Bronchial epithelial cell (primary cell): ENCODE results near the gene DYNC1LI2. TPM values are rescaled to one million over a fixed set of nuclear protein-coding genes. Genes with fewer than 3 reads are reported as not detected.

Source experiments
- DNase-seq: peaks from one replicate; pipeline ENCODE4 v3.0.0-alpha.2; 2010; ENCODE audit warnings: low read depth
- FAIRE-seq: peaks from 2 replicates; lab custom pipeline; 2011; peaks lifted over from hg19 to GRCh38; lab: Jason Lieb, UNC
- H3K27me3 ChIP-seq: 2 replicates; pipeline ENCODE4 v1.5.1; 2011; ENCODE audit warnings: low read length; ENCODE audit not compliant: control insufficient read depth, insufficient read depth
- H3K36me3 ChIP-seq: 2 replicates; pipeline ENCODE4 v1.5.1; 2011; ENCODE audit warnings: low read length; ENCODE audit not compliant: control insufficient read depth, insufficient read depth
- H3K4me3 ChIP-seq: 2 replicates; pipeline ENCODE4 v1.5.1; 2011; ENCODE audit warnings: mild to moderate bottlenecking, low read depth, low read length, control low read depth
- total RNA-seq: library from RNA; depleted of rRNA; stranded (reverse); fragments of >200 nt; gene quantifications from 2 replicates; pipeline ENCODE4 v1.2.1, GENCODE V29; 2014
- TF ChIP-seq, protein P1 (sequence below): IDR thresholded peaks from 2 replicates; pipeline ENCODE4 v1.5.1; 2011; ENCODE audit warnings: mild to moderate bottlenecking, moderate library complexity, low read length, control low read depth, inconsistent platforms; ENCODE audit not compliant: insufficient read depth, severe bottlenecking

The DYNC1LI2 gene
- total RNA-seq, 1 donor from 2014 or later, result 138 TPM

DNA sequence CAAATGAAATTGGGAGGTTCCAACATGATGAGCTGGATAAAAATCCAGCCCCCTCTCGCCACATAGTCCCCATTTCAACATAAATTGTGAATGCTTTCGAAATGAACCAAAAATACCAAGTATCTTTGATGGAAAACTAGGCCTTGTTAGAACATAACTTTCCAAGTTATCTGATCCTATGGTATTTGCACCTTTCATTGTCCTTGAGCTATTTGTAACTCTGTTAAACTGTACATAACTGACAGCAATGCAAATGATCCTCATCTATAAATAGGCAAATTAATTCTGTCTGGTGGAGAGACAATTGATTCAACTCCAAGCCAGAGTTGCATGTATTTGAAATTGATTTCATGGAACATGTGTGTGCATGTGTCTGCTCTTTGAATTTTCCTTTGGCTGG is 73.1 kb downstream of the DYNC1LI2 start:
- Histone ChIP-seq H3K4me3 (no peak overlapping the region), H3K27me3 (no peaks in the 10 kb centered on the region), H3K36me3 (peaks cover 1% of the 10 kb centered on the region)
- TF ChIP-seq, protein P1, sequence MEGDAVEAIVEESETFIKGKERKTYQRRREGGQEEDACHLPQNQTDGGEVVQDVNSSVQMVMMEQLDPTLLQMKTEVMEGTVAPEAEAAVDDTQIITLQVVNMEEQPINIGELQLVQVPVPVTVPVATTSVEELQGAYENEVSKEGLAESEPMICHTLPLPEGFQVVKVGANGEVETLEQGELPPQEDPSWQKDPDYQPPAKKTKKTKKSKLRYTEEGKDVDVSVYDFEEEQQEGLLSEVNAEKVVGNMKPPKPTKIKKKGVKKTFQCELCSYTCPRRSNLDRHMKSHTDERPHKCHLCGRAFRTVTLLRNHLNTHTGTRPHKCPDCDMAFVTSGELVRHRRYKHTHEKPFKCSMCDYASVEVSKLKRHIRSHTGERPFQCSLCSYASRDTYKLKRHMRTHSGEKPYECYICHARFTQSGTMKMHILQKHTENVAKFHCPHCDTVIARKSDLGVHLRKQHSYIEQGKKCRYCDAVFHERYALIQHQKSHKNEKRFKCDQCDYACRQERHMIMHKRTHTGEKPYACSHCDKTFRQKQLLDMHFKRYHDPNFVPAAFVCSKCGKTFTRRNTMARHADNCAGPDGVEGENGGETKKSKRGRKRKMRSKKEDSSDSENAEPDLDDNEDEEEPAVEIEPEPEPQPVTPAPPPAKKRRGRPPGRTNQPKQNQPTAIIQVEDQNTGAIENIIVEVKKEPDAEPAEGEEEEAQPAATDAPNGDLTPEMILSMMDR, result no peak
- FAIRE-seq, result no peak
- DNase-seq, result no peak

DNA sequence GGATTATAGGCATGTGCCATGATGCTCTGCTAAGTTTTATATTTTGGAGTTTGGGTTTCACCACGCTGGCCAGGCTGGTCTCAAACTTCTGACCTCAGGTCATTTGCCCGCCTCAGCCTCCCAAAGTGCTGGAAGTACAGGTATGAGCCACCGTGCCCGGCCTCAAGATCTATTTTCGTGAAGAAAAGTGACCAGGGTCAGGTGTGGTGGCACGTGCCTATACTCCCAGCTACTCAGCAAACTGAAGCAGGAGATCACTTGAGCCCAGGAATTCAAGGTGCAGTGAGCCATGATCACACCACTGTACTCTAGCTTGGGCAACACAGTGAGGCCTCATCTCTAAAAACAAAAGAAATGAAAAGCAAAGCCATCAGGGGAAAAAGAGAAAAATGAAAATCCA is 73.6 kb downstream of the DYNC1LI2 start:
- H3K36me3 ChIP-seq, result peaks cover 1% of the 10 kb centered on the region
- no peak overlapping the region for H3K4me3 ChIP-seq
- FAIRE-seq (no peak), DNase-seq (no peak)
- TF ChIP-seq, protein P1, result no peak
- H3K27me3 ChIP-seq, result no peaks in the 10 kb centered on the region

DNA sequence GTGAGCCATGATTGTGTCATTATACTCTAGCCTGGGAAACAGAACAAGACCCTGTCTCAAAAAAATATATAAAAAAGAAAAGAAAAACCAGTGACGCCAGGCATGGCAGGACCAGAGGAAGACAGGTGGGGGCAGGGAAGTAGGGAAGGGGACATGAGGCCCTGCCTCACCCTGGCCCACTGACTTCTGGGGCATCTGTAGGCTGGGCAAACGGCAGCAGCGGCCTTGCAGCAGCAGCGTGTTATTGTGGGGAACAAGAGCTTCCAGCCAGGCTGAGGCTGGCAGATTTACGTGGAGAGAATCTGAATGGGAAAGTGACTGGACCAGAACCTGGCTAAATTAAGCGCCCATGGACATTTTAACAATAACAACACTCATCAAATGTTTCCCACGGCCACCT is 74.2 kb downstream of the DYNC1LI2 start:
- Histone ChIP-seq H3K4me3 (no peak overlapping the region), H3K36me3 (peaks cover 1% of the 10 kb centered on the region), H3K27me3 (no peaks in the 10 kb centered on the region)
- FAIRE-seq (no peak), DNase-seq (no peak)
- TF ChIP-seq, protein P1, result no peak

DNA sequence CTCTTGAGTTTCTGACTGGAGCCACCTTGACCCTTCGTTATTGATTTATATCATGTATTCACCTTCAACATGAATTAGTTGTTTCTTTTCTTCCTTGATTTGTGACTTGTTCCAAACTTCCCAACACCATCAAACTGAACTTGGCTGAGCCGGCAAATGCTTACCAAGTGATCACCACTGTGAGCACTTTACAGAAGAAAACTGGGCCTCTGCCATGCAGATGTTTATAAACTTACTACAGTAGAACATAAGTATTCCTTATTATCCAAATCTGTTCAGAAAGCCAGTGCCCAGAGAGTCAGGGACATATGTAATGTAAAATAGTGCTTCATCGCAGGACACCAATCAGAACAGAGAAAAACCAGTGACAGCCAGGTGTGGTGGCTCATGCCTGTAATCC is 74.8 kb downstream of the DYNC1LI2 start:
- H3K27me3 ChIP-seq, result no peaks in the 10 kb centered on the region
- FAIRE-seq (no peak), DNase-seq (no peak)
- no peak overlapping the region for H3K4me3 ChIP-seq
- TF ChIP-seq, protein P1, result no peak
- peaks cover 1% of the 10 kb centered on the region for H3K36me3 ChIP-seq

DNA sequence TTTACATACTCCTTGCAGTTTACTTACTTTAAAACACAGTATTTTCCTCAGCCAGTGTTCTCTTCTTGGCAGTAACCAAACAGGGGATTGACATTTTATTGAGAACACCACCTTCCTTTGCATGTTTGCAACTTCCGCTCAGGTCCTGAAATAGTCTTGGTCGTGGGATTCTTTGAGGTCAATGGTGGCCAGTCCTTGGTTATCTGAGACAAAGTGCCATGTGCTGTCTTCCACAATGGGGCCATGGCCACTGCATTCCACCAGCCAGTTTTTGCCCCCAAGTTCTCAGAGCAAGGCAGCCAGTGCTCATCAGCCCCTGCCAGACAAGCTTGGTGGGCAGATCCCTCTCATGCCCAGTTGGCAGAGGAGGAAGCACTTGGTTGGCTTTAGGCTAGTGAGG is 77.7 kb downstream of the DYNC1LI2 start:
- FAIRE-seq (peak; percentile 58), DNase-seq (no peak)
- Histone ChIP-seq H3K36me3 (peaks cover 1% of the 10 kb centered on the region), H3K27me3 (no peaks in the 10 kb centered on the region), H3K4me3 (no peak overlapping the region)
- TF ChIP-seq, protein P1, result no peak

Other genes starting within 250 kb of the DYNC1LI2 start
- gene TK2, start 201.5 kb downstream of the DYNC1LI2 start, total RNA-seq, result 8.7 and 12.8 TPM in 2 replicates
- 17.7 and 22.6 TPM in 2 replicates for gene CKLF, start 199.0 kb downstream of the DYNC1LI2 start, total RNA-seq
- gene CMTM1, start 185.2 kb downstream of the DYNC1LI2 start, total RNA-seq, result 0.26 and 0.38 TPM in 2 replicates
- gene CMTM2, start 172.1 kb downstream of the DYNC1LI2 start, total RNA-seq, result not detected in 2 replicates
- 1.1 and 1.3 TPM in 2 replicates for gene CMTM3, start 146.9 kb downstream of the DYNC1LI2 start, total RNA-seq
- gene CMTM4, start 54.9 kb downstream of the DYNC1LI2 start, total RNA-seq, result 73.0 and 83.2 TPM in 2 replicates
- 0.26 TPM in 2 replicates for gene TERB1, start 50.0 kb upstream of the DYNC1LI2 start, total RNA-seq
- gene NAE1, start 79.4 kb upstream of the DYNC1LI2 start, total RNA-seq, result 62.4 and 63.2 TPM in 2 replicates
- not detected in 2 replicates for gene CA7, start 92.8 kb upstream of the DYNC1LI2 start, total RNA-seq
- 6.3 and 9.0 TPM in 2 replicates for gene PDP2, start 128.9 kb upstream of the DYNC1LI2 start, total RNA-seq
- 1.8 and 5.8 TPM in 2 replicates for gene CDH16, start 167.3 kb upstream of the DYNC1LI2 start, total RNA-seq
- gene RRAD, start 173.9 kb upstream of the DYNC1LI2 start, total RNA-seq, result 75.0 and 130 TPM in 2 replicates
- 227 and 333 TPM in 2 replicates for gene CIAO2B, start 182.8 kb upstream of the DYNC1LI2 start, total RNA-seq
- gene CES2, start 183.9 kb upstream of the DYNC1LI2 start, total RNA-seq, result 78.2 and 434 TPM in 2 replicates
- 1.6 and 6.3 TPM in 2 replicates for gene CES3, start 209.7 kb upstream of the DYNC1LI2 start, total RNA-seq
- 1.1 and 1.5 TPM in 2 replicates for gene CES4A, start 237.0 kb upstream of the DYNC1LI2 start, total RNA-seq